HepG2 (cell line): Measurements from ENCODE around the gene MIF. TPM values are rescaled to one million over a fixed set of nuclear protein-coding genes. Genes with fewer than 3 reads are reported as not detected.

Experiments used
- CBX5 ChIP-seq: sonication (generic); formaldehyde crosslinking; IDR thresholded peaks from 2 replicates; pipeline ENCODE4 v1.4.0; 2020; ENCODE audit warnings: missing genetic modification reagents, borderline replicate concordance
- CEBPB ChIP-seq: IDR thresholded peaks from 2 replicates; pipeline ENCODE4 v1.6.1; 2011; ENCODE audit warnings: low read depth, low read length, improper control_type of control experiment, borderline replicate concordance
- ELF4 ChIP-seq: sonication (generic); formaldehyde crosslinking; IDR thresholded peaks from 2 replicates; pipeline ENCODE4 v1.5.0; 2020; ENCODE audit warnings: missing genetic modification reagents, mild to moderate bottlenecking, moderate library complexity, borderline replicate concordance
- HNF1B ChIP-seq: sonication (generic); formaldehyde crosslinking; IDR thresholded peaks from 2 replicates; pipeline ENCODE4 v1.5.1; 2020; ENCODE audit warnings: mild to moderate bottlenecking, moderate library complexity, missing genetic modification reagents
- KAT8 ChIP-seq: IDR thresholded peaks from 2 replicates; pipeline ENCODE4 v1.6.1; 2016; ENCODE audit warnings: missing genetic modification reagents, missing compliant biosample characterization
- MEIS2 ChIP-seq: sonication (generic); formaldehyde crosslinking; IDR thresholded peaks from 2 replicates; pipeline ENCODE4 v1.9.0; 2021; ENCODE audit warnings: mild to moderate bottlenecking, missing genetic modification reagents
- NBN ChIP-seq: fragments of 450-650 bp; conservative IDR thresholded peaks from 2 replicates; pipeline ENCODE4 v1.6.1; 2017
- NFATC3 ChIP-seq: sonication (generic); formaldehyde crosslinking; IDR thresholded peaks from 2 replicates; pipeline ENCODE4 v1.5.1; 2020; ENCODE audit warnings: mild to moderate bottlenecking, missing genetic modification reagents
- RFX5 ChIP-seq: IDR thresholded peaks from 2 replicates; pipeline ENCODE4 v1.6.1; 2011; ENCODE audit warnings: low read depth, low read length, improper control_type of control experiment
- STAT6 ChIP-seq: sonication (generic); formaldehyde crosslinking; IDR thresholded peaks from 2 replicates; pipeline ENCODE4 v1.4.0; 2020; ENCODE audit warnings: missing genetic modification reagents, mild to moderate bottlenecking, borderline replicate concordance
- ZFP62 ChIP-seq: sonication (generic); formaldehyde crosslinking; IDR thresholded peaks from 2 replicates; pipeline ENCODE4 v1.4.0; 2020; ENCODE audit warnings: missing genetic modification reagents
- ZNF142 ChIP-seq: sonication (generic); formaldehyde crosslinking; IDR thresholded peaks from 2 replicates; pipeline ENCODE4 v1.4.0; 2020; ENCODE audit warnings: missing genetic modification reagents
- ZNF234 ChIP-seq: sonication (generic); formaldehyde crosslinking; conservative IDR thresholded peaks from 2 replicates; pipeline ENCODE4 v1.5.1; 2020; ENCODE audit warnings: mild to moderate bottlenecking, missing genetic modification reagents
- ZNF251 ChIP-seq: sonication (generic); formaldehyde crosslinking; IDR thresholded peaks from 2 replicates; pipeline ENCODE4 v1.9.0; 2021; ENCODE audit warnings: mild to moderate bottlenecking, missing genetic modification reagents
- ZNF33B ChIP-seq: sonication (generic); formaldehyde crosslinking; IDR thresholded peaks from 2 replicates; pipeline ENCODE4 v1.5.1; 2020; ENCODE audit warnings: mild to moderate bottlenecking, missing genetic modification reagents
- ZNF382 ChIP-seq: sonication (generic); formaldehyde crosslinking; IDR thresholded peaks from 2 replicates; pipeline ENCODE4 v1.5.0; 2020; ENCODE audit warnings: missing genetic modification reagents, mild to moderate bottlenecking, borderline replicate concordance
- polyA plus RNA-seq, 8 experiments: library from polyadenylated mRNA; depleted of rRNA in 3 of 8; stranded (reverse) in 7 of 8; unstranded in 1 of 8; fragments of >200 nt; fragmentation: Illumina TruSeq in 4 of 8; extraction: Trizol in 4 of 8; gene quantifications; 2 replicates each; pipeline versions ENCODE4 v1.2.1 to v1.2.3, GENCODE V29; 2011 to 2016; ENCODE audit warnings: low read depth in 4 of 8, missing spikeins in 1 of 8, mixed read lengths in 1 of 8; ENCODE audit not compliant: insufficient read depth in 1 of 8
- total RNA-seq, 5 experiments: library from RNA; depleted of rRNA; stranded (reverse); fragments of >200 nt; fragmentation: Illumina TruSeq; extraction: Trizol; gene quantifications; 2 replicates each; pipeline ENCODE4 v1.2.3, GENCODE V29; 2016; ENCODE audit warnings: low read depth in 1 of 5
- TF ChIP-seq, protein P1 (sequence below): sonication (generic); formaldehyde crosslinking; IDR thresholded peaks from 2 replicates; pipeline ENCODE4 v1.4.0; 2020; ENCODE audit warnings: low read depth, mild to moderate bottlenecking, missing genetic modification reagents

MIF gene
- total and polyA plus RNA-seq, 2 of the 13 experiments (the other 11 are each of a cell fraction or from before 2014, with no cell fraction given): 634 to 675 TPM

DNA sequence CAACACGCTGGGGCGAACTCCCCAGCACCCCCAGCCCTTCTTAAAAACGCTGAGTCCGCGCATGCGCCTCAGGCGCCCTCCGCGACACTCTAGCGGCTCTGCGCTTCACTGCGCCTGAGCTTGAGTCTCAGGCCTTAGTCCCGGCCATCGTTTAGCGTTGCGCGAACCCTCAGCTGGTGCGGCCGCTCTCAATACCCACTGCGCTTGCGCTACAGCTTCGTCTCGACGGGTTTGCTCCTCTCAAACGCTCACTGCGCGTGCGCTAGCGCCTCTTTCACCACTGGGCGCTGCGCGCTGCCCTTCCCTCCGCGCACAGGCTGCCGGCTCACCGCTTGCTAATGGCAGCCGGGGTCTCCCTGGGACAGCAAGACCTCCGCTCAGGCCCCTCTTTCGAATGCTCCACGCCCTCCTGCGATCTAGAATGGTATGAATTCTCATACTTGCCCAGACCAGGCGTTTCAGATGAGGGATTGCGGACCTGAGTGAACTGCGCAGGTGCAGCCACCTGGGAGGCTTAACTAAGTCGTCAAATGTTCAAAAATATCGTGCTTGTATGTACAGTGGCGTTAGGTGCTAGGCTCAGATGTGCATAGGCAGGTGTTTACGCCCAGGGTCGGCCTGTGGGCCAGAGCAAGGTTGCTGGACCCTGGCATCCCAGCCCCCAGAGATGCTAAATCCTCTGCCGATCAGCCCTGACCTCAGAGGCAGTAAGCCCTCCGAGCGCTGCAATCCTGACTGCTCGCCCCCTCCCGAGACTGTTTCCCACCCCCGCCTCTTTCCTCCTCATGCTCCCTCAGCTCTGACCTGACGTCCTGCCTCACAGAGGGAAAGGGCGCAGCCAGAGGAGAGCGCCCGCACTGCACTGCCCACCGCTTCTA lies 36.3 kb upstream of the MIF start, which contains the start of gene SLC2A11 (continued):
- TF ChIP-seq, protein P1, sequence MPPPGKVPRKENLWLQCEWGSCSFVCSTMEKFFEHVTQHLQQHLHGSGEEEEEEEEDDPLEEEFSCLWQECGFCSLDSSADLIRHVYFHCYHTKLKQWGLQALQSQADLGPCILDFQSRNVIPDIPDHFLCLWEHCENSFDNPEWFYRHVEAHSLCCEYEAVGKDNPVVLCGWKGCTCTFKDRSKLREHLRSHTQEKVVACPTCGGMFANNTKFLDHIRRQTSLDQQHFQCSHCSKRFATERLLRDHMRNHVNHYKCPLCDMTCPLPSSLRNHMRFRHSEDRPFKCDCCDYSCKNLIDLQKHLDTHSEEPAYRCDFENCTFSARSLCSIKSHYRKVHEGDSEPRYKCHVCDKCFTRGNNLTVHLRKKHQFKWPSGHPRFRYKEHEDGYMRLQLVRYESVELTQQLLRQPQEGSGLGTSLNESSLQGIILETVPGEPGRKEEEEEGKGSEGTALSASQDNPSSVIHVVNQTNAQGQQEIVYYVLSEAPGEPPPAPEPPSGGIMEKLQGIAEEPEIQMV (CRISPR knock-in tag): no peak
- TF ChIP-seq ZNF33B (CRISPR knock-in tag) (peak; percentile 55; the same call in 1 of the 2 replicates), CEBPB (0 out of 2 replicates have a peak, but pooled peaks have one; percentile 3), ZNF234 (CRISPR knock-in tag) (no peak), KAT8 (CRISPR knock-in tag) (peak; percentile 35; the same call in 1 of the 2 replicates), ZNF382 (CRISPR knock-in tag) (no peak), CBX5 (CRISPR knock-in tag) (peak; percentile 61; the same call in 1 of the 2 replicates), STAT6 (CRISPR knock-in tag) (no peak), HNF1B (CRISPR knock-in tag) (no peak; the same call in none of the 2 replicates), ZNF251 (CRISPR knock-in tag) (no peak), NBN (no peak), RFX5 (no peak), MEIS2 (CRISPR knock-in tag) (peak; percentile 56), NFATC3 (CRISPR knock-in tag) (peak; percentile 66; the same call in 1 of the 2 replicates), ELF4 (CRISPR knock-in tag) (no peak), ZFP62 (CRISPR knock-in tag) (no peak), ZNF142 (CRISPR knock-in tag) (peak; percentile 58; the same call in 1 of the 2 replicates)
